DND-41 (cell line): ENCODE data around the gene CUL3.

Source experiments
- ATAC-seq: fragments of 200-7000 bp; cut with Tn5 transposase; 3 replicates; pipeline ENCODE4 v1.9.1; 2021; ENCODE audit warnings: low read depth; ENCODE audit not compliant: insufficient read depth
- DNase-seq: peaks from one replicate; pipeline ENCODE4 v3.0.0-alpha.2; 2020
- H2AFZ ChIP-seq: 2 replicates; pipeline ENCODE4 v1.6.0; 2012; ENCODE audit warnings: low read depth, low read length
- H3K27ac ChIP-seq: 2 replicates; pipeline ENCODE4 v1.5.1; 2012; ENCODE audit warnings: low read length, inconsistent platforms
- H3K27me3 ChIP-seq: fragments of 200-600 bp; sonication (generic); 2 replicates; pipeline ENCODE4 v1.6.0; 2012; ENCODE audit warnings: low read length, mild to moderate bottlenecking, inconsistent platforms; ENCODE audit not compliant: insufficient read depth, poor library complexity
- H3K36me3 ChIP-seq: 2 replicates; pipeline ENCODE4 v1.5.1; 2012; ENCODE audit warnings: low read length, inconsistent platforms; ENCODE audit not compliant: insufficient read depth
- H3K4me1 ChIP-seq: 2 replicates; pipeline ENCODE4 v1.5.1; 2012; ENCODE audit warnings: mild to moderate bottlenecking, low read length; ENCODE audit not compliant: insufficient read depth
- H3K4me2 ChIP-seq: 2 replicates; pipeline ENCODE4 v1.6.0; 2012; ENCODE audit warnings: mild to moderate bottlenecking, moderate library complexity, low read length, inconsistent platforms; ENCODE audit not compliant: insufficient read depth
- H3K4me3 ChIP-seq, 2 experiments: fragments of 200-600 bp in 1 of 2; shearing (Covaris generic) in 1 of 2; 2 replicates each; pipeline ENCODE4 v1.5.1; 2012 to 2016; ENCODE audit warnings: inconsistent platforms in 2 of 2, low read length in 2 of 2, mild to moderate bottlenecking in 2 of 2, low read depth in 1 of 2, moderate library complexity in 1 of 2
- H3K79me2 ChIP-seq: 2 replicates; pipeline ENCODE4 v1.6.0; 2012; ENCODE audit warnings: low read length, inconsistent platforms; ENCODE audit not compliant: insufficient read depth
- H3K9ac ChIP-seq: 2 replicates; pipeline ENCODE4 v1.6.0; 2012; ENCODE audit warnings: low read depth, mild to moderate bottlenecking, inconsistent platforms, low read length, moderate library complexity
- H3K9me3 ChIP-seq: 2 replicates; pipeline ENCODE4 v1.5.1; 2012; ENCODE audit warnings: low read length, moderate library complexity, mild to moderate bottlenecking, inconsistent platforms; ENCODE audit not compliant: insufficient read depth, severe bottlenecking
- H4K20me1 ChIP-seq: 2 replicates; pipeline ENCODE4 v1.6.0; 2012; ENCODE audit warnings: low read length; ENCODE audit not compliant: insufficient read depth
- EZH2 ChIP-seq: IDR thresholded peaks from 3 replicates; pipeline ENCODE4 v1.6.1; 2012; ENCODE audit warnings: borderline replicate concordance, low read depth, mild to moderate bottlenecking, moderate library complexity, low read length, inconsistent platforms; ENCODE audit not compliant: severe bottlenecking
- TF ChIP-seq, protein P1 (sequence below): IDR thresholded peaks from 2 replicates; pipeline ENCODE4 v1.5.1; 2012; ENCODE audit warnings: borderline replicate concordance, low read length, moderate library complexity, mild to moderate bottlenecking; ENCODE audit not compliant: poor library complexity, severe bottlenecking; ENCODE audit errors: extremely low read depth

Gene CUL3

DNA sequence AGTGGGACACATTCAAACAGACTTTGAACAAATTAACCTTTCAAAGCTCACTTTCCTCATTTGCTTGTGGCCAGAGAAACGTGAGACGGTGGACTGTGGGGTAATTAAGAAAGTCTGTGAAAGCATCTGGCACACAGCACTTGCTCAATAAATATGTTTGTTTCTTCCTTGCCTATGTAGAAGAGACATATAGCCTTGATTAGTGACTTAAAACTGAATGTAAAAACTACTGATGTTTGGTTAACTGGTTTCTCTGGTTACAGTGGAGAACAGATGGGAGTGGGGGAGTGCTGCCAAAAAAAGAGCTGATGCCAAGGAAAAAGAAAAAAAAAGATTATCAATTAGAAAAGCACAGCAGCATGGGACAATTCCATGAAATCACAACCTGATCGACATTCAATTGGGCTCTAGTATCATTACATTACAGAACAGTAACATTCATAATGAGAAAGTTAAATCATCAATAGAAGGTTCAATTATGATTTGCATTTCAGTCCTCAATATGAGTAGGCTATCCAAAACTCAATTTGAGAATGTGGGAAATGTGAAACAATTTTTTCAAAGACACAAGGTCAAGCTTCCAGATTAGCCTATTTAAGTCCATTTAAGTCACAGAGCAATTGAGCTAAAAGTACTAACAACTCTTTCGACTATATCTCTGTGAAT, 14.7 kb downstream of the CUL3 start:
- DNase-seq (no peak), ATAC-seq (no peak)
- H3K4me1 ChIP-seq = peaks cover 5% of the 10 kb centered on the region
- peaks cover 10% of the 10 kb centered on the region for H3K36me3 ChIP-seq
- H3K9ac ChIP-seq = no peak overlapping the region
- H3K4me2 ChIP-seq = no peak overlapping the region
- no peaks in the 10 kb centered on the region for H3K9me3 ChIP-seq
- no peak overlapping the region for H3K4me3 ChIP-seq
- peaks cover 100% of the 10 kb centered on the region for H3K79me2 ChIP-seq
- H3K27ac ChIP-seq = no peak overlapping the region
- no peak overlapping the region for H2AFZ ChIP-seq
- TF ChIP-seq EZH2 = no peak
- TF ChIP-seq, protein P1, sequence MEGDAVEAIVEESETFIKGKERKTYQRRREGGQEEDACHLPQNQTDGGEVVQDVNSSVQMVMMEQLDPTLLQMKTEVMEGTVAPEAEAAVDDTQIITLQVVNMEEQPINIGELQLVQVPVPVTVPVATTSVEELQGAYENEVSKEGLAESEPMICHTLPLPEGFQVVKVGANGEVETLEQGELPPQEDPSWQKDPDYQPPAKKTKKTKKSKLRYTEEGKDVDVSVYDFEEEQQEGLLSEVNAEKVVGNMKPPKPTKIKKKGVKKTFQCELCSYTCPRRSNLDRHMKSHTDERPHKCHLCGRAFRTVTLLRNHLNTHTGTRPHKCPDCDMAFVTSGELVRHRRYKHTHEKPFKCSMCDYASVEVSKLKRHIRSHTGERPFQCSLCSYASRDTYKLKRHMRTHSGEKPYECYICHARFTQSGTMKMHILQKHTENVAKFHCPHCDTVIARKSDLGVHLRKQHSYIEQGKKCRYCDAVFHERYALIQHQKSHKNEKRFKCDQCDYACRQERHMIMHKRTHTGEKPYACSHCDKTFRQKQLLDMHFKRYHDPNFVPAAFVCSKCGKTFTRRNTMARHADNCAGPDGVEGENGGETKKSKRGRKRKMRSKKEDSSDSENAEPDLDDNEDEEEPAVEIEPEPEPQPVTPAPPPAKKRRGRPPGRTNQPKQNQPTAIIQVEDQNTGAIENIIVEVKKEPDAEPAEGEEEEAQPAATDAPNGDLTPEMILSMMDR = no peak
- H3K27me3 ChIP-seq = no peaks in the 10 kb centered on the region
- H4K20me1 ChIP-seq = peaks cover 89% of the 10 kb centered on the region

DNA sequence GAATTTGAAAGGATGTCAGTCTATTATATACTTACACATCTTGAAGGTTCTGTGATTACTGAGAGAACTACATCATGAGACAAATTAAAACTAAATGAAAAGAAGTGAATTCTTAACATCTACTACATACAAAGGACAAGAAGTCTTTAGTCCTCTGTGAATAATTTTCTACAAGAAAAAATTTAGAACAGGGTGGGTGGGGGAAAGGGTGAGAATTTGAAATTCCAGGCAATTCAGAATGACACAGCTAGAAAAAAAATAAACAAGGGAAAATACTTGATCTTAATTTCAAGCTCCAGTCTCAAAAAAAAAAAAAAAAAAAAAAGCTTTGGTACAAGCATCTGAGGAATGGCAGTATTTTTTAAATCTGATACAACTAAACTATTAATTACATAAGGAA, 15.5 kb downstream of the CUL3 start:
- no peaks in the 10 kb centered on the region for H3K27me3 ChIP-seq
- peaks cover 100% of the 10 kb centered on the region for H3K79me2 ChIP-seq
- DNase-seq (no peak), ATAC-seq (no peak)
- no peak overlapping the region for H3K4me3 ChIP-seq
- no peaks in the 10 kb centered on the region for H3K4me1 ChIP-seq
- no peak for TF ChIP-seq EZH2
- TF ChIP-seq, protein P1 = no peak
- peaks cover 89% of the 10 kb centered on the region for H4K20me1 ChIP-seq
- no peak overlapping the region for H2AFZ ChIP-seq
- no peak overlapping the region for H3K9ac ChIP-seq
- H3K4me2 ChIP-seq = no peak overlapping the region
- H3K36me3 ChIP-seq = peaks cover 10% of the 10 kb centered on the region
- no peak overlapping the region for H3K27ac ChIP-seq
- no peaks in the 10 kb centered on the region for H3K9me3 ChIP-seq

DNA sequence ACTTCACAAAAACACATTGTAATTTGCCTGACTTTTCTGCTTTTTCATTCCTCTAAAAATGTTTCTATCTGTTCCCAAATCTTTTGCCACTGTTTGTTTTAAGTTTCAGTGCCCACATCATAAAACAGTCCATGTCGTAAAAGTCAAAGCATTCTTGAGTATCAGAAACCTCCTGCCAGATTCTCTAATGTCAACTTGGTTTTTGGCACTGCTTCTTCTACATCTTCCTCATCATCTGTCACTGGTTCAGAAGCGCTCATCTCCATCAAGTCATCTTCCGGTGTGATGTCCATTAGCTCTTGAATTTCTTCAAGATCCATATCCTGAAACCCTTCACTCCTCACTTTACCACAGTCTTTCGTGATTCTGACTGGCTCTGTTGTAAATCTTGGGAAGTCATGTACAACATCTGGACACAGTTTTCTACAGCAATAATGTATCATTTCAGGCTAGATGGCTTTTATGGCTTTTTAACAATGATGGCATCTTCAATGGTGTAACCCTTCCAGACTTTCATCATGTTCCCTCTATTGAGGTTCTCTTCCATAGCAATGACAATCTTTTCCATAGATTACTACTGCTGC, 19.6 kb downstream of the CUL3 start:
- Histone ChIP-seq H3K79me2 (peaks cover 100% of the 10 kb centered on the region), H3K36me3 (peaks cover 10% of the 10 kb centered on the region), H3K27ac (no peak overlapping the region), H3K4me1 (no peaks in the 10 kb centered on the region), H3K4me3 (no peak overlapping the region), H3K27me3 (no peaks in the 10 kb centered on the region), H2AFZ (no peak overlapping the region), H3K9ac (no peak overlapping the region), H3K4me2 (no peak overlapping the region), H4K20me1 (peaks cover 93% of the 10 kb centered on the region), H3K9me3 (no peaks in the 10 kb centered on the region)
- TF ChIP-seq, protein P1 = no peak
- DNase-seq (no peak), ATAC-seq (no peak)
